Raji (cell line): ENCODE measurements around the gene SSR2.

Experiments
- POLR2A ChIP-seq: IDR thresholded peaks from 2 replicates; pipeline ENCODE4 v1.6.1; 2011; ENCODE audit warnings: low read depth, low read length, control low read depth; ENCODE audit not compliant: insufficient read depth

The SSR2 gene

GRCh38 chr1:156020293-156021092, at the start of gene SSR2:
SSR2 (minus strand) TSS chr1:156020951; CDS start chr1:156020167, 784 bp downstream.
- TF ChIP-seq POLR2A, result peak; percentile 95

- no peak for TF ChIP-seq POLR2A
These were observed 49.8 kb upstream of the SSR2 start for GRCh38 chr1:156070548-156070947.

GRCh38 chr1:156069490-156070455, 49.0 kb upstream of the SSR2 start:
- no peak for TF ChIP-seq POLR2A

GRCh38 chr1:156067262-156067661, 46.5 kb upstream of the SSR2 start:
- TF ChIP-seq POLR2A, result no peak

- TF ChIP-seq POLR2A, result no peak
These were observed 45.1 kb upstream of the SSR2 start for GRCh38 chr1:156065871-156066270.

GRCh38 chr1:156065212-156065611, 44.5 kb upstream of the SSR2 start:
- no peak for TF ChIP-seq POLR2A

- TF ChIP-seq POLR2A, result no peak
These were observed 43.9 kb upstream of the SSR2 start for GRCh38 chr1:156064615-156065014.

- TF ChIP-seq POLR2A, result no peak
These were observed 43.2 kb upstream of the SSR2 start for GRCh38 chr1:156063997-156064285.

- no peak for TF ChIP-seq POLR2A
These were observed 41.4 kb upstream of the SSR2 start for GRCh38 chr1:156062189-156062588.

- no peak for TF ChIP-seq POLR2A
These were observed 40.3 kb upstream of the SSR2 start, which contains the start of gene RAB25 for GRCh38 chr1:156060937-156061636. RAB25 (plus strand) TSS chr1:156061160; CDS start chr1:156061401, 241 bp downstream.

GRCh38 chr1:156056326-156056849, 35.6 kb upstream of the SSR2 start:
- no peak for TF ChIP-seq POLR2A

GRCh38 chr1:156055281-156056048, 34.7 kb upstream of the SSR2 start:
- TF ChIP-seq POLR2A, result no peak

GRCh38 chr1:156054500-156055280, 33.9 kb upstream of the SSR2 start, which contains the start of gene LAMTOR2:
LAMTOR2 (plus strand) TSS chr1:156054782; CDS start chr1:156054890, 108 bp downstream.
- peak; percentile 95 for TF ChIP-seq POLR2A
